HCT116 (cell line): ENCODE results near the gene TUBA1B. TPM values are rescaled to one million over a fixed set of nuclear protein-coding genes. Genes with fewer than 3 reads are reported as not detected.

ENCODE experiments used
- ATAC-seq: fragments of 200-7000 bp; cut with Tn5 transposase; 2 replicates; pipeline ENCODE4 v1.9.1; 2020; ENCODE audit warnings: mild to moderate bottlenecking, moderate library complexity
- BruUV-seq: library from RNA; stranded (reverse); fragments of 400-500 nt; replicated peaks from 2 replicates; lab custom pipeline; 2021; lab: Mats Ljungman, UMichigan
- CTCF ChIA-PET: fragments of 300-600 bp; sonication (Branson Sonifier 250); formaldehyde crosslinking; loops from one replicate; lab custom pipeline; 2021; ENCODE audit warnings: antibody characterized with exemption; lab: Charles Lee
- POLR2A ChIA-PET: fragments of 300-600, 350-600 bp; sonication (Branson Sonifier 250); formaldehyde crosslinking; loops from one replicate; lab custom pipeline; 2021; ENCODE audit warnings: antibody characterized with exemption; lab: Charles Lee
- RAD21 ChIA-PET, 2 experiments: fragments of 300-600 bp; sonication (Branson Sonifier 250); formaldehyde crosslinking; loops; one replicate each; lab custom pipeline; 2023; ENCODE audit warnings: low total read pairs in 2 of 2; ENCODE audit not compliant: uncharacterized antibody in 2 of 2, unreplicated experiment in 2 of 2, low non-redundant PET in 1 of 2; lab: Charles Lee
- DNase-seq: peaks from one replicate; pipeline ENCODE4 v3.0.0-alpha.2; 2010; ENCODE audit warnings: low read depth, low spot score
- H2AFZ ChIP-seq: fragments of 200-600 bp; shearing (Covaris generic), sonication (generic); 2 replicates; pipeline ENCODE4 v1.6.1; 2017; ENCODE audit warnings: low read depth, mixed run types, mixed read lengths, antibody characterized with exemption, low read length; ENCODE audit not compliant: poor library complexity, severe bottlenecking
- H3K27ac ChIP-seq: 2 replicates; pipeline ENCODE4 v1.5.1; 2012; ENCODE audit warnings: low read depth, low read length
- H3K27me3 ChIP-seq: fragments of 200-600 bp; sonication (generic); 2 replicates; pipeline ENCODE4 v1.6.1; 2016; ENCODE audit warnings: mixed run types, low read length, mixed read lengths; ENCODE audit not compliant: insufficient read depth
- H3K36me3 ChIP-seq, 2 experiments: fragments of 200-500 bp in 1 of 2; fragments of 200-600 bp in 1 of 2; sonication (Bioruptor generic) in 1 of 2; sonication (generic) in 1 of 2; 2 replicates each; pipeline versions ENCODE4 v1.5.1 to v1.6.1; 2014 to 2016; ENCODE audit warnings: low read length in 2 of 2, inconsistent platforms in 1 of 2, mixed read lengths in 1 of 2, mixed run types in 1 of 2; ENCODE audit not compliant: insufficient read depth in 2 of 2, control insufficient read depth in 1 of 2
- H3K4me1 ChIP-seq, 2 experiments: fragments of 200-600 bp in 1 of 2; sonication (generic) in 1 of 2; 2 replicates each; pipeline versions ENCODE4 v1.5.1 to v1.6.1; 2012 to 2017; ENCODE audit warnings: low read length in 2 of 2, inconsistent platforms in 1 of 2, mild to moderate bottlenecking in 1 of 2, mixed read lengths in 1 of 2, mixed run types in 1 of 2, moderate library complexity in 1 of 2; ENCODE audit not compliant: insufficient read depth in 2 of 2, control insufficient read depth in 1 of 2
- H3K4me2 ChIP-seq: fragments of 200-600 bp; sonication (generic); 2 replicates; pipeline ENCODE4 v1.6.1; 2017; ENCODE audit warnings: mixed run types, low read length, mixed read lengths
- H3K4me3 ChIP-seq, 2 experiments: fragments of 200-600 bp in 1 of 2; sonication (generic) in 1 of 2; replicated peaks in 1 of 2; 2 replicates each; pipeline ENCODE4 v1.5.1; 2011 to 2016; ENCODE audit warnings: low read length in 2 of 2, control low read depth in 1 of 2, low read depth in 1 of 2, mild to moderate bottlenecking in 1 of 2, mixed read lengths in 1 of 2, mixed run types in 1 of 2
- H3K79me2 ChIP-seq: fragments of 200-600 bp; sonication (generic); 2 replicates; pipeline ENCODE4 v1.6.1; 2017; ENCODE audit warnings: mild to moderate bottlenecking, mixed run types, low read length, moderate library complexity, mixed read lengths; ENCODE audit not compliant: insufficient read depth
- H3K9ac ChIP-seq: fragments of 200-600 bp; sonication (generic); 2 replicates; pipeline ENCODE4 v1.6.1; 2016; ENCODE audit warnings: low read length, mixed read lengths
- H3K9me2 ChIP-seq: fragments of 200-600 bp; sonication (generic), shearing (Covaris generic); 2 replicates; pipeline ENCODE4 v1.6.1; 2017; ENCODE audit warnings: mixed run types, mild to moderate bottlenecking, moderate library complexity; ENCODE audit not compliant: insufficient read depth
- H3K9me3 ChIP-seq, 2 experiments: fragments of 200-500 bp in 1 of 2; fragments of 200-600 bp in 1 of 2; sonication (Bioruptor generic) in 1 of 2; sonication (generic) in 1 of 2; 2 replicates each; pipeline ENCODE4 v1.6.1; 2014 to 2017; ENCODE audit warnings: low read length in 2 of 2, mixed read lengths in 2 of 2, inconsistent platforms in 1 of 2, low read depth in 1 of 2, mild to moderate bottlenecking in 1 of 2, mixed run types in 1 of 2, moderate library complexity in 1 of 2; ENCODE audit not compliant: control insufficient read depth in 1 of 2, insufficient read depth in 1 of 2
- H4K20me1 ChIP-seq: fragments of 200-600 bp; sonication (generic), shearing (Covaris generic); 2 replicates; pipeline ENCODE4 v1.6.1; 2017; ENCODE audit warnings: mixed run types, mild to moderate bottlenecking, moderate library complexity; ENCODE audit not compliant: insufficient read depth
- ATF3 ChIP-seq: IDR thresholded peaks from 2 replicates; pipeline ENCODE4 v1.6.1; 2012
- CBX3 ChIP-seq: IDR thresholded peaks from 2 replicates; pipeline ENCODE4 v1.6.1; 2012; ENCODE audit warnings: low read depth
- EGR1 ChIP-seq: IDR thresholded peaks from 2 replicates; pipeline ENCODE4 v1.6.1; 2012; ENCODE audit warnings: low read depth
- ELF1 ChIP-seq: IDR thresholded peaks from 2 replicates; pipeline ENCODE4 v1.6.1; 2012; ENCODE audit warnings: low read depth, borderline replicate concordance
- EZH2 ChIP-seq: fragments of 200-600 bp; sonication (generic); IDR thresholded peaks from 2 replicates; pipeline ENCODE4 v1.6.1; 2017; ENCODE audit warnings: antibody characterized with exemption, mixed run types
- EZH2phosphoT487 ChIP-seq: fragments of 200-600 bp; IDR thresholded peaks from 2 replicates; pipeline ENCODE4 v1.6.1; 2018; ENCODE audit warnings: antibody characterized with exemption, borderline replicate concordance
- FOSL1 ChIP-seq: IDR thresholded peaks from 2 replicates; pipeline ENCODE4 v1.6.1; 2012; ENCODE audit warnings: low read depth
- JUND ChIP-seq: IDR thresholded peaks from 2 replicates; pipeline ENCODE4 v1.6.1; 2012
- POLR2A ChIP-seq: IDR thresholded peaks from 2 replicates; pipeline ENCODE4 v1.7.0; 2011; ENCODE audit warnings: borderline replicate concordance; ENCODE audit not compliant: insufficient read depth, insufficient read length; ENCODE audit errors: extremely low read depth
- RAD21 ChIP-seq: IDR thresholded peaks from 2 replicates; pipeline ENCODE4 v1.6.1; 2012; ENCODE audit warnings: low read depth, mild to moderate bottlenecking
- SIN3A ChIP-seq: IDR thresholded peaks from 2 replicates; pipeline ENCODE4 v1.6.1; 2012; ENCODE audit warnings: low read depth
- SRF ChIP-seq: IDR thresholded peaks from 2 replicates; pipeline ENCODE4 v1.6.1; 2012; ENCODE audit warnings: low read depth
- ZBTB33 ChIP-seq: IDR thresholded peaks from 2 replicates; pipeline ENCODE4 v1.6.1; 2011; ENCODE audit warnings: mild to moderate bottlenecking, low read length, moderate library complexity; ENCODE audit not compliant: insufficient replicate concordance; ENCODE audit errors: extremely low read depth
- ZNF274 ChIP-seq: fragments of 200-500 bp; sonication (Bioruptor generic); IDR thresholded peaks from 2 replicates; pipeline ENCODE4 v1.6.1; 2014; ENCODE audit warnings: mild to moderate bottlenecking, low read depth, low read length, inconsistent platforms
- intact Hi-C: fragments of 100-400 bp; cut with micrococcal nuclease; formaldehyde crosslinking; loops from 2 replicates; pipeline ENCODE4 v1.10.0; 2022
- total RNA-seq: library from RNA; stranded (reverse); gene quantifications from one replicate; pipeline ENCODE4 v1.2.1, GENCODE V29; 2021; ENCODE audit not compliant: unreplicated experiment

TUBA1B gene
- total RNA-seq, 1 experiment from 2014 or later, result 1,628 TPM

- POLR2A ChIA-PET, result interaction anchor here (1.0 kb wide), 1 partner anchor 38 kb away, joined by 5 read pairs; the partner anchor contains the start of gene TUBA1B
- Histone ChIP-seq H3K9ac (no peak overlapping the region), H3K9me3 (no peaks in the 10 kb centered on the region), H4K20me1 (no peaks in the 10 kb centered on the region), H3K27me3 (no peaks in the 10 kb centered on the region), H3K4me3 (no peak overlapping the region), H3K9me2 (no peaks in the 10 kb centered on the region), H3K36me3 (0 out of 4 replicates have a peak, but pooled peaks cover 0 to 6% of the 10 kb centered on the region in 2 experiments), H3K4me2 (no peak overlapping the region), H3K27ac (no peak overlapping the region), H3K79me2 (no peaks in the 10 kb centered on the region), H2AFZ (no peak overlapping the region), H3K4me1 (peaks cover 7 to 11% of the 10 kb centered on the region in 2 experiments)
- RAD21 ChIA-PET, result no interaction called here
- ATAC-seq (no peak), DNase-seq (no peak)
- BruUV-seq, result no TSS peak
- intact Hi-C loops, result loop anchor here (1.0 kb wide), 1 partner anchor 29 kb away; no protein-coding TSS in a partner anchor
- CTCF ChIA-PET, result interaction anchor here (0.6 to 4.9 kb wide), 6 partner anchors 7 to 45 kb away, joined by 3 to 23 read pairs (median 4); partner anchors contain the start of gene RHEBL1
- TF ChIP-seq FOSL1, result no peak
- no peak for TF ChIP-seq EZH2phosphoT487
- no peak for TF ChIP-seq ZNF274
Measured at GRCh38 chr12:49092816-49093406, 38.3 kb downstream of the TUBA1B start.

GRCh38 chr12:49092086-49092815, 38.9 kb downstream of the TUBA1B start:
- Histone ChIP-seq H3K9me2 (no peaks in the 10 kb centered on the region), H3K36me3 (0 out of 4 replicates have a peak, but pooled peaks cover 0 to 2% of the 10 kb centered on the region in 2 experiments), H3K9me3 (no peaks in the 10 kb centered on the region), H3K4me1 (peaks cover 11 to 16% of the 10 kb centered on the region in 2 experiments), H3K4me3 (no peak overlapping the region), H3K27me3 (no peaks in the 10 kb centered on the region), H3K27ac (no peak overlapping the region), H3K4me2 (no peak overlapping the region), H3K9ac (no peak overlapping the region), H4K20me1 (no peaks in the 10 kb centered on the region), H2AFZ (no peak overlapping the region), H3K79me2 (no peaks in the 10 kb centered on the region)
- intact Hi-C loops, result loop anchor here (1.0 kb wide), 1 partner anchor 28 kb away; no protein-coding TSS in a partner anchor
- RAD21 ChIA-PET, result no interaction called here
- POLR2A ChIA-PET, result no interaction called here
- CTCF ChIA-PET, result interaction anchor here (0.6 to 4.9 kb wide), 5 partner anchors 8 to 44 kb away, joined by 3 to 23 read pairs (median 4); partner anchors contain the start of gene RHEBL1
- no TSS peak for BruUV-seq
- DNase-seq (no peak), ATAC-seq (peak; percentile 37; the same call in 1 of the 2 replicates)
- no peak for TF ChIP-seq ZNF274
- TF ChIP-seq CBX3, result no peak
- no peak for TF ChIP-seq ELF1
- TF ChIP-seq POLR2A, result no peak
- no peak for TF ChIP-seq ZBTB33
- TF ChIP-seq SRF, result no peak
- TF ChIP-seq JUND, result no peak
- TF ChIP-seq ATF3, result no peak
- no peak for TF ChIP-seq EZH2
- no peak for TF ChIP-seq SIN3A
- peak; percentile 66; the same call in 1 of the 2 replicates for TF ChIP-seq EGR1
- no peak for TF ChIP-seq EZH2phosphoT487
- peak; percentile 64 for TF ChIP-seq RAD21
